ENCODE measurements around the gene SNTN. TPM values are rescaled to one million over a fixed set of nuclear protein-coding genes. Genes with fewer than 3 reads are reported as not detected.
A peak's percentile ranks its signal among the peaks of the same experiment; 100 is the strongest.

The SNTN gene
- total RNA-seq, 1 experiment from 2014 or later: not detected

DNA sequence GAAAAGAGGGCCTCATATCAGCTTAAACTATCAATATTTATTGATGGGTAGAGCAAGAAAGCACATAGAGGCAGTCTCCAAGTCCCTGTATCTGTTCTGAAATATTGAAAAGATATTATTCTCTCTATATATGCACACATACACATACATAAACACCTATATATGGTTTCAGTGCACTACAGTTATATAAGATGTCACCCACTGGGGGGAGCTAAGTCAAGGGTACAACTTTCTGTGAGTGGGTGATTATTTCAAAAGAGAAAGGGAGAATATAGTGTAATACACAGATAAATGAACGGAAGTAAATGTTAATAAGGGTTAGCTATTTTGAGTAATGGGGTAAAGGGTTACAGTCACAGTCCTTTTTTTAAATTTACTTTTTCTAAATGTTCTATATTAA is 8.8 kb downstream of the SNTN start:
- in situ Hi-C loops (cut with HindIII; ENCODE audit: low pct_unique_long_range_greater_than_20kb, low sequenced_read_pairs): no loop called here
- peak; percentile 26 for DNase-seq (ENCODE audit: low read depth, low spot score)

DNA sequence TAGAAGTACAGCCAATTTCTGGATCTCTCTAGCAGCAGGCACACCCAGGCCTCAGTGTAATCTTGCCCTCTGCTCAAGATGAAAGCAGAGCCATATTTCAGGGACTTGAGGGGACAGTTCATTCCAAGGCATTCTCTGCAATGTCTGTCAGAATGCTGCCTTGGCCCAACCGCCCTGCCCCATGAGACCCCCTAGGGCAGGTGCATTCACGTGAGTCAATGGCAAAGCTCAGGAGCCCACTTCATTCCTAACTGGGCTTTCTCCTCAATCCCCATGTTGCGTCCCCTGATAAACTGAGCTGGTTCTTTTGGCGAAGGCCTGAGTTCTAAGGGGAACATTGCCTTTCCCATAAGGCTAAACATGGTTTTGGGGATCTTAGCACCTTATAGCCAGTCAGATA is 9.5 kb downstream of the SNTN start:
- in situ Hi-C loops (cut with HindIII; ENCODE audit: low pct_unique_long_range_greater_than_20kb, low sequenced_read_pairs): no loop called here
- no peak for DNase-seq (ENCODE audit: low read depth, low spot score)

DNA sequence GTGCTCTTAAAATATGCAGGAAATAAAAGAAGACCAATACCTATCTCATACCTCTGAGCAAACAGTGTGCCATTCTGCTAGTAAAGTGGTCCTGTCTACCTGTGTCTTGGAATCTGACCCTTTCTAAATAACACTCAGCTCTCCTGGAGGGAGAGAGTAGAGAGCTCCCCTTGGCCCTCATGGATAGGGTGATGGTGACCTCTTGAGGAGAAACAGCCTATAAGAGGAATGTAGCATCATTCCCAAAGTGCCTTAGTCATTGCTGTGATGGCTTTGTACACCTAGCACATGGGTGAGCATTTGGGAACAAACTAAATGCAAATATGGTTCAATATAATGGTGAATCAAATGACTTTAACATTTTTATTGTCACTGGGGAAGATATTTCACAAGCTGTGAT is 10.0 kb downstream of the SNTN start:
- DNase-seq (ENCODE audit: low read depth, low spot score): peak; percentile 12
- in situ Hi-C loops (cut with HindIII; ENCODE audit: low pct_unique_long_range_greater_than_20kb, low sequenced_read_pairs): no loop called here

DNA sequence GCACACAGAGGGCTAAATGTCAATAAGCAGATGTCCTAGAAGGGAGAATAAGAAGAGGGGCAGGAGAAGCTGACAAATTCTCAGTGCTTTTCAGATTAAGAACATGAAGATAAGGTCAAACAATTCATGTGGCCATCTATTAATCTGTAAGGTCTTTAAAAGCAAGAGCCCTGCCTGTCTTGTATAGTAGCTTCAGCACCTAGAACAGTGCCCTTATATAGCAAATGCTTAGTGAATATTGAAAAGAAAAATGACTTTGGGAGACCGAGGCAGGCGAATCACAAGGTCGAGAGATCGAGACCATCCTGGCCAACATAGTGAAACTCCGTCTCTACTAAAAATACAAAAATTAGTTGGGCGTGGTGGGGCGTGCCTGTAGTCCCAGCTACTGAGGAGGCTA is 18.1 kb downstream of the SNTN start:
- DNase-seq (ENCODE audit: low read depth, low spot score): no peak
- in situ Hi-C loops (cut with HindIII; ENCODE audit: low pct_unique_long_range_greater_than_20kb, low sequenced_read_pairs): no loop called here

DNA sequence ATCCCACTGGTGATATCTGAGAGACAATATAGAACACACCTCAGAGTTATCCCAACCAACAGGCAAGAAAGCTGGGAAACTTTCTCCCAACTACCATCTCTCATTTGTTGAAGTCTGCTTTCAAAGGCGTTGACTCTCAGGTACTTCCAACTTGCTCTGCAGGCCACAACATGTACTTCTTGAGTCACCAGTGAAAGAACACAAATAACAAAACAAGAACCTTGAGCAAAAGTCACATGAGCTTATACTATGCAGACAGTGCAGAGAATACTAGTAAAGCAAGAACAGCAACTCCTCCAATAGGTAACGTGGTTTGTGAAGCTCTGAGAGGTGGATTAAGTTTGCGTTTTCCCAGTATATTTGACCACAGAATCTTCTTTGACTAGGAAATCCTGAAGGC is 20.6 kb downstream of the SNTN start:
- DNase-seq (ENCODE audit: low read depth, low spot score): no peak
- in situ Hi-C loops (cut with HindIII; ENCODE audit: low pct_unique_long_range_greater_than_20kb, low sequenced_read_pairs): no loop called here

DNA sequence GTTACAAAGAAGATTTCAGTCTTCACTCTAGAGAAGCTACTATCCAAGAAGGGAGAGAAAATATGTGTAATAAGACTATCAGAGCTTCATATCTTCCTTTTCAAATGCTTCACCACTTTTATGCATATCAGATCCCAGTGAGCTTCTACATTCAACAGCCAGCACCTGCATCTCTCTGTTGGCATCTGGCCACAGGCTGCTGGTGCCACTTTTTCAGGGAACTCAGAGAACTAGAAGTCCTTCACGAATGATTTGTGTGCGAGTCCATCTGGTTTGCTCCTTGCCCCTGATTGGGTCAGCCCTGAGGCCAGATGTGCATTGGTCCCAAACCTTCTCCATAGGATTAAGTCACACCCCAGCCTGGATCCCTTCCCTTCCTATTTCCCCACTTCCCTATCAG is 22.1 kb downstream of the SNTN start:
- in situ Hi-C loops (cut with HindIII; ENCODE audit: low pct_unique_long_range_greater_than_20kb, low sequenced_read_pairs): no loop called here
- no peak for DNase-seq (ENCODE audit: low read depth, low spot score)

DNA sequence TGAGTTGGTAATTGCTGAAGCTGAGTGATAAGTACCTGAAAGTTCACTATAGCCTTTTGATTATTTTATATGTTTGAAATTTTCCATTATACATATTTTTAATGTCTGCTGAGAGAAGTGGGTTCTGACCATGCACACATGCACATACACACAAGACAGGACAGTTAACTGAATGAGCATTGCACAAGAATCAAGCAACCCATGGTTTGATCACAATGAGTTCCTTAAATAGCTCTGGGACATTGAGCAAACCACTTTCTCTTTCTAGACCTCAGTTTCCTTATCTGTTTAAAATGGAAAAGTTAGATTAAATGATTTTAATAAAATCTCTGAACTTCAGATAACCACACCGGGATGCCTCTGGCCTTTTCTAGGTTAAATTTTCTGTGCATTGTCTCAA is 26.7 kb downstream of the SNTN start:
- no peak for DNase-seq (ENCODE audit: low read depth, low spot score)
- in situ Hi-C loops (cut with HindIII; ENCODE audit: low pct_unique_long_range_greater_than_20kb, low sequenced_read_pairs): no loop called here

DNA sequence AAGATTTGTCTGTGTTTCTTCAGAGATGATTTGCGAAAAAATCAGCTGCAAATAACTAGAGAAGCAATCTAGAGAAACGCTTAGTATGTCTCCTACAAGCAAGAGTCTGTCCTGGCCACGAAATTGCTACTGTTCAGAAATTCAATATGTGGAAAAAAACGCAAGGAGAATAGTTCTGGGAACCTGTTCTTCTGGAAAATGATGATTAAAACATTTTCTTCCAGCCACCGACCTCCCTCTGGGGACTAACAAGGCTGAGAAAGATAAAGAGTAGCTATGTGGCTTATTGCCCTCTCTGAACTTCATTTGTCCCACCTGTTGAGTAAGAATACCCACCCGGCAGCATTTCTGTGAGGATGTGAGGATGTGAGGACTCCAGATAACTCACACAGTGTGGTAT is 31.6 kb downstream of the SNTN start:
- in situ Hi-C loops (cut with HindIII; ENCODE audit: low pct_unique_long_range_greater_than_20kb, low sequenced_read_pairs): no loop called here
- no peak for DNase-seq (ENCODE audit: low read depth, low spot score)

DNA sequence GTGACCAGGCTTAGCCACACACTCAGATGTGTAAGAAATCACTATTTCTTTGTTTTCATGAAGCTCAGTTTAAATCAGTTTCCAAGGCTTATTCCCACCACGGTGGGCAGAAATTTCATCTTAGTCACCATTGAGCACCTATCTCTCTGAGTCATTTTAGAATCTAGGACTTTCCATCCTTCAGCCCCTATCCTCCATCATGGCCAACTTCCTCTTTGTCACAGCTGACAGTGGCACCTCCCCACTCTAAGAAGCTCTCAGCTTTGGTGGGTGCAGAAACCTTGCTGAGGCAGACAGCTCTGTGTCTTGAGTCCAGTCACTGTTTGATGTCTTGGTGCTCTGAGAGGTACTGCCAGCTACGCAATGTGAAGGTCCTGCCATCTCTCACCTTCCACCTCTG is 32.9 kb downstream of the SNTN start:
- in situ Hi-C loops (cut with HindIII; ENCODE audit: low pct_unique_long_range_greater_than_20kb, low sequenced_read_pairs): no loop called here
- no peak for DNase-seq (ENCODE audit: low read depth, low spot score)

DNA sequence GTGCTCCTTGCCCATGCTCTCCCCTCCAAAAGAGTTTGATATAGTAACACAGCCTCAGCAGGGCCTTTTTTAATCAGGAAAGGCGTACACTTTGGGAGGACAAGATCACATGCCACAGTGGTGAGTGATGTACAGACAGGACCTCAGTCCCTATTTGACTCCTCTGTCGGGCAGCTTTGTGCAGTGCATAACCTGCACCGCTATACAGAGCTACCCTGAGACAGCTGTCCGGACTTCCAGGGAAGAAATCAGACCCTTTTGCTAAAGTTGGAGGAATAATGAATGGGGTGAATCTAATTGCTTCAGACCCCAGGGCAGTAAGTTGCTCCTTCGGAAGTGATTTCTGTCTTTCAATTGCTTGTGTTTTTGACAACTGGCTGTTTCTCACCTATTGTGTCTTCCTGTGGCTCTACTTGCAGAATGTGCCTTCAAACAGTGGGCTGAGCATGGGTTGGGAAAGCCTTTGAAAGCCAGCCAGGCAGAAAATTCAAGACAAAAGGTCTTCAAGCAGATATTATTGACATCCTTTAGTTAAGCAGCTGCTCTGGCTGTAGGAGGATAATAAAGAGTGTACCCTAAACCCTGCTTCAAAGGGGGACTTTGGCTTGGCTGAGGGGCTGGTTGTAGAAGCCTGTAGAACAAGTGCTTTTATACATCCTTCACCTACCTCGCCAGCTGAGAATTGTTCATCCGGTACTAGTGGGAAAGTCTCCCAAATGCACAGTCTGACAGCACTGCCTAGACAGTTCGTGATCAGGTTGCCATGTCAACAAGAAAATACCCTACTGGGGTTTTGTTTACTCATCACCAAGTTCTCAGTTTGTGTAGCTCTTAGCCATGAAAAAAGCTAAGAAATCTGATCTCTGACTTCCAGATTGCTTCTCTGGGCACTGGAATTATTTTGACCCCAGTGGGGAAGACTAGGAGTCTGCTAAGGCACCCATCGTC is 35.1 kb downstream of the SNTN start:
- no peak for DNase-seq (ENCODE audit: low read depth, low spot score)
- in situ Hi-C loops (cut with HindIII; ENCODE audit: low pct_unique_long_range_greater_than_20kb, low sequenced_read_pairs): no loop called here

DNA sequence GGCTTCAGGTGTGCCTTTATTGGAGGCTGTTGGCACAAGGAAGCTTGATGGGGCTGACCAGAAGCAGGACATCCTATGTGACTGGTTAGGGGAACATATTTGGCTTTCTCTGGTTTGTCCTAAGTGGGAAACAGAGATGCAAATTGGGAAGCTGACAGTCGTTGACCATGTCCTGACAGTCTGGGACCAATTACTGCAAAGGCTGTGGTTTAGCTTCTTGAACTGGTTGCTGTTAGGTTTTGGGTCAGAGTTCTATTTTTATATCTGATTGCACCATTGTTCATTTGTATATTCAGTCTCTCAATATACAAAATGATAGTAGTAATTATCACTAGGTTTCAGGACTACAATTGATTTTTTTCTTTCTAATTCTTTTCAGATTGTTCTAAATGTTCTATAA is 36.8 kb downstream of the SNTN start:
- in situ Hi-C loops (cut with HindIII; ENCODE audit: low pct_unique_long_range_greater_than_20kb, low sequenced_read_pairs): no loop called here
- no peak for DNase-seq (ENCODE audit: low read depth, low spot score)

DNA sequence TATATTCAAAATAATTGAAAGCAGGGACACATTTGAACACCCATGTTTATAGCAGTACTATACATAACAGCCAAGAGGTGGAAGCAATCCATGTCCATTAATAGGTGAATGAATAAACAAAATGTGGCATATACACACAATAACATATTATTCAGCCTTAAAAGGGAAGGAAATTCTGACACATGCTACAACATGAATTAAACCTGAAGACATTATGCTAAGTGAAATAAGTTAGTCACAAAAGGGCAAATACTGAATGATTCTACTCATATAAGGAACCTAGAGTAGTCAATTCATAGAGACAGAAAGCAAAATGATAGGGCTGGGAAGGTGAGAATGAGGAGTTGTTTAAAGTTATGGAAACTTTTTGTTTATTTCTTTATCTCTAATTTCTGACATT is 40.9 kb downstream of the SNTN start:
- in situ Hi-C loops (cut with HindIII; ENCODE audit: low pct_unique_long_range_greater_than_20kb, low sequenced_read_pairs): no loop called here
- no peak for DNase-seq (ENCODE audit: low read depth, low spot score)

DNA sequence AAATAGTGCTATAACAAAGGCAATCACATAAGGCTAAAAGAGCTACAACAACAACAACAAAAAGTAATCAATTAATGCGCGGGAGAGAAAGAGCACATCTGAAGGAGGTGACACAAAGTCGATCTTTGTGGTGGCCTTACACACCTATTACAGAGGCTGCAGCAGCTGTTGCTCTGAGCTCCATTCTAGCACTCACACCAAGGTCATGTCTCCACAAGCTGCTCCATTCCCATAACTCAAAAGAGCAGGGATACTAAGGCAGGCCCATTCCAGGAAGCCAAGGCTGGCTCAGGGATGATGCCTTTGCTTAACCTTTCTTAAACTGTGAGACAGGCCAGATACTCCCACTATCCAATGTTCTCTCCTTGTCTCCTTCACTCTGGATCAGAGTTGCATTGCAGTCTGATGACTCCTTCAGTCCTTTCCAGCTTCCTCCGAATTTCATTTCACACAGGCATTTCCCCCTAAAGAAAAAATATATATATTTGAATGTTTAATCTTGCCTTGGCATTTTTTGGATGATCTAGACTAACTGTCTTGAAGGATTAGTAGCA is 52.7 kb downstream of the SNTN start:
- no peak for DNase-seq (ENCODE audit: low read depth, low spot score)
- in situ Hi-C loops (cut with HindIII; ENCODE audit: low pct_unique_long_range_greater_than_20kb, low sequenced_read_pairs): no loop called here

DNA sequence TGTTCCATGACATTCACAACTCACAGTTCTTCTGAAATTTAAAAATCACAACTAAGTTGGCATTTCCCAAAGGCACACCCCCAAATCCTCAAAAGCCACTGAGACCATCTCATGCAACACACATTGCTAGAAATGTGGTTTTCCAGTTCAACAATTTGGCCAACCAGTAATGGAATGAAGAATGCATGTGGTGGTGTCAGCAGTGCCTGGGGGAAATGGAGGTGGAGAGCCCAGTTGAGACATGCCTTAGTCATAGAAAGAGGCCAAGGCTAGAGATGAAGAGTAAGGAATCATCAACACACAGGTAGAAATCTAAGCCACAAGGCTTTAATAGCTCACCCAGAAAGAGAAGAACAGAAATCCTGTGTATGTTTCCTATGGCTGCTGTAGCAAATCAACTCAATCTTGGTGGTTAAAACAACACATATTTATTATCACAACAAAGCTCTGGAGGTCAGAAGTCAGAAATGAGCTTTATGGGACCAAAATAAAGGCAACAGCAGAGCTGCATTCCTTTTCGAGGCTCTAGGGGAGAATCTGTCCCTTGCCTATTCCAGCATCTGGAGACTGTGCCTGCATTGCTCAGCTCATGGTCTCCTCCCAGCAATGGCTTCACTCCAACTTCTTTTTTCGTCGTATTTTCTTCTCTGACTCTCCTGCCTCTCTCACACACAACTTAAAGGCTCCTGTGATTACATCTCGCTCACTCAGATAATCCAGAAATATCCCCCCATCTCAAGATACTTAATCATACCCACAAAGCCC is 54.0 kb downstream of the SNTN start:
- no peak for DNase-seq (ENCODE audit: low read depth, low spot score)
- in situ Hi-C loops (cut with HindIII; ENCODE audit: low pct_unique_long_range_greater_than_20kb, low sequenced_read_pairs): no loop called here

DNA sequence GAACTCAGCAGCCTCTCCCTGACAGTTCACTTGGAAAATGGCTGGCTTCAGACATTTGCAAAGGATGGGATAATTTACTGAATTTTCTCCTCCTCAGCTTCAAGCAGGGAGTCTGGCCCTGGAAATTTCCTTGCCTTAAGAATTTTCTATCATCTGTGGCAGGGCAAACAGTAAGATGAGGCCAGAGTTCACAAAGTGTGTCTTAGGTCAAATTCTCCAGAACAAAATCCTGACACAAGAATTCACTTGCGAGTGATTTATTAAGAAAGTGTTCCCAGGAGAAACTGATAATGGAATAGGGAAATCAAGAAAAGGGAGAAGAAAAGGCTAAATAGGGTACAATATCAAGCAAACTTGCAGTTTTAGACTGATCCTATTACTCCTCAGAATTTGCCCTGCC is 55.3 kb downstream of the SNTN start:
- DNase-seq (ENCODE audit: low read depth, low spot score): no peak
- in situ Hi-C loops (cut with HindIII; ENCODE audit: low pct_unique_long_range_greater_than_20kb, low sequenced_read_pairs): no loop called here

DNA sequence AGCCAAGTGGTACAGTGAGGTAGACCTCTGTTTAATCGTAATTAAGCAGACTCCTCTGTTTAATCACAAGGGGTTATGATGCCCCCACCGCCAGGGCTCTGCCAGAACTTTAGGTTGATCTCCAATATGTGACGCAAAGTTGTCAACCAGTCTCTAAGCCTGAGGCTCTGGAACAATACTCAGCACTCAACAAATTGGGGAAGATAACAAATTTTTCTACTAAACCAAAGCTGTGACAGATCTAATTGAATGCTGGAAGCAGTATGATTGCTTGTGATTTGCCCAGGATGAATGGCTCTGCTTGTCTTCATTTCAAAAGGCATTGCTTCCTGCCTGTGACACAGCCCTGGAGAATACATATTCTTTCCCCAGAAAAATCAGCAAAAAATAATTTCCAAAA is 57.1 kb downstream of the SNTN start:
- in situ Hi-C loops (cut with HindIII; ENCODE audit: low pct_unique_long_range_greater_than_20kb, low sequenced_read_pairs): no loop called here
- peak; percentile 15 for DNase-seq (ENCODE audit: low read depth, low spot score)

All from SK-MEL-5 (cell line).